Measurements from ENCODE around the gene ZACN. TPM values are rescaled to one million over a fixed set of nuclear protein-coding genes. Genes with fewer than 3 reads are reported as not detected.

Gene ZACN
- total RNA-seq, 1 donor from 2014 or later = not detected

DNA sequence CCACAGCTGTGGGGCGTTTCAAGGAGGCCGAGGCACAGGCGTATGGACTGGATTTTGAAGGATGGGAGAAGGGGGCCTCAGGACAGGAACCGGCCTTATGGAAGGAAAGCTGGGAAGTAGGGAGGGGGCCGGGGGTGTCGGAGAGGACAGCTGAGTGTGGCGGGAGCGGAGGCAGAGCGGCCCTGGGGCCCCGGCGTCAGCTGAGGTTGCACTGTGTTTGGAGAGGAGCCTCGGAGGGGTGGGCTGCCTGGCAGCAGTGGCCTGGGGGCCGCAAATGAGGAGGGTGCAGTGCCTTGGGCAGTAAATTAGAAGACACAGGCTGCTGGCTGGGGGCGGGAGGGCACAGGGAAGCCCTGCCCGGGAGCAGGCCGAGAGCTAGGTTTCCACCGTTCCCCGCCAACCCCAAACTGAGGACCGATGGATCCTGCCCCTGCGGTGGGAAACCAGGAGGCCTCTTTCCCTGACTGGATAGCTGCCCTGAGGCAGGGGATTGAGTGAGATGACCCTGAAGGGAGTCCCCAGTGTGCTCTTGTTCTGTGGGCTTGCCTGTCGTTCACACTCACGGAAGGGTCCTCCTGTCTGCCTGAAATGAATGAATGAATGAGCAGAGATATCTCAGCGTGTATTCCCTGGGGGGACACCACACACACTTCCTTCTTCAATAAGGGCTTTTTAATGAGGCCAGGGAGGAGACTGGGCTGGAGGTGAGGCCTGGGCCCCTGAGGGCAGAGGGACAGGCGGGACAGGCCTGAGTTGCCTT, 43.6 kb downstream of the ZACN start:
- Mint-ChIP-seq H3K27me3 (ENCODE audit: unreplicated experiment) (peaks cover 23% of the 10 kb centered on the region), H3K27ac (ENCODE audit: unreplicated experiment) (no peak overlapping the region), H3K36me3 (ENCODE audit: unreplicated experiment) (no peaks in the 10 kb centered on the region), H3K4me3 (ENCODE audit: unreplicated experiment) (no peak overlapping the region), H3K9me3 (ENCODE audit: unreplicated experiment) (no peaks in the 10 kb centered on the region), H3K4me1 (ENCODE audit: unreplicated experiment) (no peaks in the 10 kb centered on the region)
- no peak for DNase-seq (ENCODE audit: extremely low spot score, unreplicated experiment)
- TF ChIP-seq, protein P1, sequence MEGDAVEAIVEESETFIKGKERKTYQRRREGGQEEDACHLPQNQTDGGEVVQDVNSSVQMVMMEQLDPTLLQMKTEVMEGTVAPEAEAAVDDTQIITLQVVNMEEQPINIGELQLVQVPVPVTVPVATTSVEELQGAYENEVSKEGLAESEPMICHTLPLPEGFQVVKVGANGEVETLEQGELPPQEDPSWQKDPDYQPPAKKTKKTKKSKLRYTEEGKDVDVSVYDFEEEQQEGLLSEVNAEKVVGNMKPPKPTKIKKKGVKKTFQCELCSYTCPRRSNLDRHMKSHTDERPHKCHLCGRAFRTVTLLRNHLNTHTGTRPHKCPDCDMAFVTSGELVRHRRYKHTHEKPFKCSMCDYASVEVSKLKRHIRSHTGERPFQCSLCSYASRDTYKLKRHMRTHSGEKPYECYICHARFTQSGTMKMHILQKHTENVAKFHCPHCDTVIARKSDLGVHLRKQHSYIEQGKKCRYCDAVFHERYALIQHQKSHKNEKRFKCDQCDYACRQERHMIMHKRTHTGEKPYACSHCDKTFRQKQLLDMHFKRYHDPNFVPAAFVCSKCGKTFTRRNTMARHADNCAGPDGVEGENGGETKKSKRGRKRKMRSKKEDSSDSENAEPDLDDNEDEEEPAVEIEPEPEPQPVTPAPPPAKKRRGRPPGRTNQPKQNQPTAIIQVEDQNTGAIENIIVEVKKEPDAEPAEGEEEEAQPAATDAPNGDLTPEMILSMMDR (IDR thresholded peaks at IDR 0.05) = no peak

DNA sequence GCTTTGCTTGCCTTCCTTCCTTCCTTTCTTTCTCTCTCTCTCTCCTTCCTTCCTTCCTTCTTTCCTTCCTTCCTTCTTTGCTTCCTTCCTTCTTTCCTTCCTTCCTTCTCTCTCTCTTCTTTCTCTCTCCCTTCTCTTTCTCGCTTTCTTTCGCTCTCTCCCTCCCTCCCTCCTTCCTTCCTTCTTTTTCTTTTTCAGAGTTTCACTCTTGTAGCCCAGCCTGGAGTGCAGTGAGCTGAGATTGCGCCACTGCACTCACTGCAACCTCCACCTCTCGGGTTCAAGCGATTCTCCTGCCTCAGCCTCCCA, 44.2 kb downstream of the ZACN start:
- H3K9me3 Mint-ChIP-seq (ENCODE audit: unreplicated experiment) = no peaks in the 10 kb centered on the region
- H3K27me3 Mint-ChIP-seq (ENCODE audit: unreplicated experiment) = peaks cover 23% of the 10 kb centered on the region
- H3K36me3 Mint-ChIP-seq (ENCODE audit: unreplicated experiment) = no peaks in the 10 kb centered on the region
- no peak overlapping the region for H3K4me3 Mint-ChIP-seq (ENCODE audit: unreplicated experiment)
- no peaks in the 10 kb centered on the region for H3K4me1 Mint-ChIP-seq (ENCODE audit: unreplicated experiment)
- TF ChIP-seq, protein P1 (IDR thresholded peaks at IDR 0.05) = no peak
- no peak for DNase-seq (ENCODE audit: extremely low spot score, unreplicated experiment)
- H3K27ac Mint-ChIP-seq (ENCODE audit: unreplicated experiment) = no peak overlapping the region

- Mint-ChIP-seq H3K4me1 (ENCODE audit: unreplicated experiment) (no peaks in the 10 kb centered on the region), H3K4me3 (ENCODE audit: unreplicated experiment) (no peak overlapping the region), H3K36me3 (ENCODE audit: unreplicated experiment) (no peaks in the 10 kb centered on the region), H3K27ac (ENCODE audit: unreplicated experiment) (no peak overlapping the region), H3K9me3 (ENCODE audit: unreplicated experiment) (no peaks in the 10 kb centered on the region), H3K27me3 (ENCODE audit: unreplicated experiment) (peaks cover 25% of the 10 kb centered on the region)
- no peak for DNase-seq (ENCODE audit: extremely low spot score, unreplicated experiment)
- TF ChIP-seq, protein P1 (IDR thresholded peaks at IDR 0.05) = no peak
Observed at GRCh38 chr17:76123749-76124581, 45.0 kb downstream of the ZACN start.

DNA sequence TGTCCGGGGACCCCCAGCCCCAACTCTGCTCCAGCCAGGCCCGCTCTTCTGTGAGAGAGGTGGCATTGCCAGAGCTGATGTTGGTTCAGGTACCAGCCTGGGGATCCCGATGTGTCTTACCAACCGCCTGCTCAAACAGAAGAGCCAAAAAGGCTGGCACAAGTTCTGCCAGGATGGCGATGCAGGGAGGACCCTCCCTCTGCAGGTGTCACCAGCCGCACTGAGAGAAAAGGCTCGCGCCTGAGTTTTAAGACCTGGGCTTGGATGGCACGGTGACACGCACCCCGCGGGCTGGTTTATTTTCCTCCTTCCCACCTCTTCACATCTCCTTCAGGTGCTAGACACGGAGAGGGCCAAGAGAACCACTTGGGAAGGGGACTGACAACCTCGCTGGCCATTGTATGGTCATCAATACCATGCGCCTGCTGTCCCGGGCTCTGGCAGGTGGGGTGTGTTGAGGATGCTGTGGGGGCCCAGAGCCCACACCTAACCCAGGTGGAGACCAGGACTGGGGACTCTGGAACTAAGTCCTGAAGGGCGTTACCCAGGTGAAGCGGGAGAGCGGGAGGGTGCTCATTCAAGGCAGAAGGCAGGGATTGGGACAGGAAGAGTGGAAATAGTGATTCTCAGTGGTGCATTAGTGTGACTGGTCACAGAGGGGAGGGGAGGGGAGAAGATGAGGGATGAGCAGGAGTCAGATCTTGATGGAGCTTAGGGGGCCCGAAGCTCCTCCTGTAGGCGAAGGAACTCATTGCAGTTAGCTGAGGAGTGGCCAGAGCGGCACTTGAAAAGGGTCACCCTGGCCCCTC, 45.8 kb downstream of the ZACN start:
- Mint-ChIP-seq H3K27ac (ENCODE audit: unreplicated experiment) (no peak overlapping the region), H3K27me3 (ENCODE audit: unreplicated experiment) (peaks cover 19% of the 10 kb centered on the region), H3K9me3 (ENCODE audit: unreplicated experiment) (no peaks in the 10 kb centered on the region), H3K4me1 (ENCODE audit: unreplicated experiment) (no peaks in the 10 kb centered on the region), H3K36me3 (ENCODE audit: unreplicated experiment) (no peaks in the 10 kb centered on the region), H3K4me3 (ENCODE audit: unreplicated experiment) (no peak overlapping the region)
- TF ChIP-seq, protein P1 (IDR thresholded peaks at IDR 0.05) = no peak
- no peak for DNase-seq (ENCODE audit: extremely low spot score, unreplicated experiment)

DNA sequence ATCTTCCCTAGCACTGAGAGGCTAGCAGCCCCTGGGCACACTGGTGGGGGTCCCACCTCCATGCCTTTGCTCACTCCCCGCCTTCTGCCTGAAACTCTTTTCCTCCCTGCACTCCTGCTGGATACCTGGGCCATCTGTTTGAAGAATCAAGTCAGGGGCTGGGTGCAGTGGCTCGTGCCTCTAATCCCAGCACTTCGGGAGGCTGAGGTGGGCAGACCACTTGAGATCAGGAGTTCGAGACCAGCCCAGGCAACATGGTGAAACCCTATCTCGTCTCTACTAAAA, 46.4 kb downstream of the ZACN start:
- H3K27ac Mint-ChIP-seq (ENCODE audit: unreplicated experiment) = no peak overlapping the region
- no peak for DNase-seq (ENCODE audit: extremely low spot score, unreplicated experiment)
- no peaks in the 10 kb centered on the region for H3K9me3 Mint-ChIP-seq (ENCODE audit: unreplicated experiment)
- no peak overlapping the region for H3K4me3 Mint-ChIP-seq (ENCODE audit: unreplicated experiment)
- H3K27me3 Mint-ChIP-seq (ENCODE audit: unreplicated experiment) = peaks cover 19% of the 10 kb centered on the region
- no peaks in the 10 kb centered on the region for H3K36me3 Mint-ChIP-seq (ENCODE audit: unreplicated experiment)
- TF ChIP-seq, protein P1 (IDR thresholded peaks at IDR 0.05) = no peak
- no peaks in the 10 kb centered on the region for H3K4me1 Mint-ChIP-seq (ENCODE audit: unreplicated experiment)
